ENCODE measurements around the gene SNTB2. TPM values are rescaled to one million over a fixed set of nuclear protein-coding genes. Genes with fewer than 3 reads are reported as not detected.
"Not testable (repeated sequence)": the region's sequence is repeated elsewhere in the genome, so short reads cannot be mapped to it uniquely, and the experiment has no call there.

Gene SNTB2
- total RNA-seq (2021) (30.3 and 33.8 TPM in 2 replicates), Bru-seq, nascent RNA (percentile 74 among the genes with signal in this experiment), BruChase-seq, experiment 1, labeled RNA remaining after a 2-hour chase (percentile 69 among the genes with signal in this experiment), BruChase-seq, experiment 2, labeled RNA remaining after a 6-hour chase (percentile 78 among the genes with signal in this experiment)
- long read RNA-seq, full-length matches to known transcripts = 6 of 9 reads
- long read RNA-seq, partial matches to known transcripts = 1 of 9 reads
- long read RNA-seq, other reads (novel, unspliced or antisense) = 2 of 9 reads

DNA sequence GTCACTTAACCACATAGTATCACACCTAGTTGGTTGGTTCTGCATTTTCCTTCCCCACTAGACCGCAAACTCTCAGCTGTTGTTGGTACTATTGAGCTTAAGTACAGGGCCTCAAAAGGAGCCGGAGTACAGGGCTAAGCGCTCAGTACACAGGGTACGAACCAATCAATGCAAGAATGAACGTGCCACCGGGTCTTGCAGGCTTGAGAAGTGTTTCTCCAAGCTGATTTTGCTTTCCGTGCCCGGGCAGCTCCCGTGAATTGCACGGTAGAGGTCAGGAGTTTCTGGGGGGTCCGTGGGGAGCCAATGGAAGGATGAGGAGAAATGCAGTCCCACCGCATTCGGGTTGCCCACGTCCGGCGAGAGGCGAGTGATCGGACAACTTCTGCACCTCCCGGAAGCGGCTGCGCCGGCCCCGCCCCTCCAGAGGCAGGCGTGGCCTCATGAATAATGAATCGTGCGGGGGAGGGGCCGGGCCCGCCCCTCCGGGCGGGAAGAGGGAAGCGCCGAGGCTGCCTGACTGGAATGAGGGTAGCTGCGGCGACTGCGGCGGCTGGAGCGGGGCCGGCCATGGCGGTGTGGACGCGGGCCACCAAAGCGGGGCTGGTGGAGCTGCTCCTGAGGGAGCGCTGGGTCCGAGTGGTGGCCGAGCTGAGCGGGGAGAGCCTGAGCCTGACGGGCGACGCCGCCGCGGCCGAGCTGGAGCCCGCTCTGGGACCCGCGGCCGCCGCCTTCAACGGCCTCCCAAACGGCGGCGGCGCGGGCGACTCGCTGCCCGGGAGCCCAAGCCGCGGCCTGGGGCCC lies at the start of gene SNTB2:
Gene SNTB2 (plus strand): TSS at position 523 of the 804 bp plus-strand sequence. CDS start 3 bp downstream, at position 526.
- Histone ChIP-seq H3K79me2 (ENCODE audit: low read depth) (peaks cover 32% of the 10 kb centered on the region), H4K20me1 (ENCODE audit: insufficient read depth) (peaks cover 6% of the 10 kb centered on the region; the same call in 1 of the 2 replicates), H3F3A (ENCODE audit: insufficient read depth, low read depth) (peaks cover 30% of the 10 kb centered on the region; the same call in 1 of the 2 replicates), H3K4me2 (peak within 1 kb of the TSS; percentile 89), H3K4me1 (replicated peaks; ENCODE audit: insufficient read depth) (peaks cover 46% of the 10 kb centered on the region), H3K4me3 (peak within 1 kb of the TSS; percentile 68), H3K9me3 (ENCODE audit: insufficient read depth, low read depth) (no peaks in the 10 kb centered on the region; the same call in 1 of the 2 replicates), H3K36me3 (ENCODE audit: low read depth) (no peaks in the 10 kb centered on the region), H3K27me3 (ENCODE audit: insufficient read depth, low read depth) (no peaks in the 10 kb centered on the region), H3K9me2 (ENCODE audit: insufficient read depth) (no peaks in the 10 kb centered on the region), H2AFZ (peak within 1 kb of the TSS; percentile 88), H3K27ac (no peak within 1 kb of the TSS)
- ChIA-PET CTCF (interaction anchor here (0.5 to 0.7 kb wide), 3 partner anchors 36 to 260 kb away, joined by 3 to 5 read pairs (median 4); no protein-coding TSS in a partner anchor), POLR2A (ENCODE audit: unreplicated experiment) (interaction anchor here (0.5 to 0.7 kb wide), 4 partner anchors 18 to 161 kb away, joined by 3 to 4 read pairs (median 4); no protein-coding TSS in a partner anchor)
- TF ChIP-seq, protein P1, sequence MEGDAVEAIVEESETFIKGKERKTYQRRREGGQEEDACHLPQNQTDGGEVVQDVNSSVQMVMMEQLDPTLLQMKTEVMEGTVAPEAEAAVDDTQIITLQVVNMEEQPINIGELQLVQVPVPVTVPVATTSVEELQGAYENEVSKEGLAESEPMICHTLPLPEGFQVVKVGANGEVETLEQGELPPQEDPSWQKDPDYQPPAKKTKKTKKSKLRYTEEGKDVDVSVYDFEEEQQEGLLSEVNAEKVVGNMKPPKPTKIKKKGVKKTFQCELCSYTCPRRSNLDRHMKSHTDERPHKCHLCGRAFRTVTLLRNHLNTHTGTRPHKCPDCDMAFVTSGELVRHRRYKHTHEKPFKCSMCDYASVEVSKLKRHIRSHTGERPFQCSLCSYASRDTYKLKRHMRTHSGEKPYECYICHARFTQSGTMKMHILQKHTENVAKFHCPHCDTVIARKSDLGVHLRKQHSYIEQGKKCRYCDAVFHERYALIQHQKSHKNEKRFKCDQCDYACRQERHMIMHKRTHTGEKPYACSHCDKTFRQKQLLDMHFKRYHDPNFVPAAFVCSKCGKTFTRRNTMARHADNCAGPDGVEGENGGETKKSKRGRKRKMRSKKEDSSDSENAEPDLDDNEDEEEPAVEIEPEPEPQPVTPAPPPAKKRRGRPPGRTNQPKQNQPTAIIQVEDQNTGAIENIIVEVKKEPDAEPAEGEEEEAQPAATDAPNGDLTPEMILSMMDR (conservative IDR thresholded peaks at IDR 0.05) = no peak
- TF ChIP-seq EZH2 (IDR thresholded peaks at IDR 0.05; ENCODE audit: low read depth) = no peak
- intact Hi-C loops (cut with micrococcal nuclease; ENCODE audit: unreplicated experiment) = no loop called here
- BruUV-seq (replicated peaks) = no TSS peak
- DNase-seq = peak; percentile 74 to 91

DNA sequence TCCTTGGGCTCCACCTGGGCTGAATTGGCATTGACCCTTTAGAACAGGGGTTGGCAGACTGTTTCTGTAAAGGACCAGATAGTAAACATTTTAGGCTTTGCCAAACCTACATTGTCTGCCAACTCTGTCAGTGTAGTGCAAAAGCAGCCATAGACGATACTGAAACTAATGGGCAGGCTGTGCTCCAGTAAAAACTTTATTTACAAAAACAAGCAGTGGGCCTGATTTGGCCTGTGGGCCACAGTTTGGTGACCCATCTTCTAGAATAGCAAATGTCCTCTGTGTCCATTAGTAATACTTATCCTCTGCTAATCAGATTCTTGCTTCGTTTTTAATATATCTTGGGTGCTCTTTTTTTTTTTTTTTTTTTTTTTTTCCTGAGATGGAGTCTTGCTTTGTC lies 48.4 kb upstream of the SNTB2 start:
- no TSS peak for BruUV-seq (replicated peaks)
- peaks cover 46% of the 10 kb centered on the region for H3K36me3 ChIP-seq (ENCODE audit: low read depth)

DNA sequence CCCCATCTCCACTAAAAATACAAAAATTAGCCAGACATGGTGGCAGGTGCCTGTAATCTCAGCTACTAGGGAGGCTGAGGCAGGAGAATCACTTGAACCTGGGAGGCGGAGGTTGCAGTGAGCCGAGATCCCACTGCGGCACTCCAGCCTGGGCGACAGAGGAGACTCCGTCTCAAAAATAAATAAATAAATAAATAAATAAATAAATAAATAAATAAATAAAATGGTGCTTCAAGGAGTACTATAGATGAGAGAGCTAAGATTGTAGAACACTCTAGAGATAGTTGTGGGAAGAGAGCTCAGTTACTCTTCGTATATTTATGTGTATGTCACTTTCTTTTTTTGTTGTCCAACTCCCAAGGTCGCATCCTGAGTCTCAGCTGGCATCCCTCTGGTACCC lies 47.5 kb upstream of the SNTB2 start:
- CTCF ChIA-PET; H3F3A ChIP-seq (ENCODE audit: insufficient read depth, low read depth); intact Hi-C loops (cut with micrococcal nuclease; ENCODE audit: unreplicated experiment); H3K9me3 ChIP-seq (ENCODE audit: insufficient read depth, low read depth); H2AFZ ChIP-seq; H3K4me2 ChIP-seq; H3K4me1 ChIP-seq (replicated peaks; ENCODE audit: insufficient read depth); H3K27me3 ChIP-seq (ENCODE audit: insufficient read depth, low read depth); H3K9me2 ChIP-seq (ENCODE audit: insufficient read depth); DNase-seq; H3K27ac ChIP-seq; H3K4me3 ChIP-seq; BruUV-seq (replicated peaks): not testable (repeated sequence)
- POLR2A ChIA-PET (ENCODE audit: unreplicated experiment) = interaction anchor here (0.5 kb wide), 1 partner anchor 836 kb away, joined by 3 read pairs; no protein-coding TSS in a partner anchor
- H4K20me1 ChIP-seq (ENCODE audit: insufficient read depth) = peaks cover 26% of the 10 kb centered on the region
- peaks cover 54% of the 10 kb centered on the region for H3K36me3 ChIP-seq (ENCODE audit: low read depth)
- peaks cover 29% of the 10 kb centered on the region for H3K79me2 ChIP-seq (ENCODE audit: low read depth)

More for the DNA sequence above, 48.4 kb upstream of the SNTB2 start:
- no peak overlapping the region for H3K4me3 ChIP-seq
- H3K27me3 ChIP-seq (ENCODE audit: insufficient read depth, low read depth) = no peaks in the 10 kb centered on the region
- POLR2A ChIA-PET (ENCODE audit: unreplicated experiment) = no interaction called here
- H4K20me1 ChIP-seq (ENCODE audit: insufficient read depth) = peaks cover 35% of the 10 kb centered on the region
- peaks cover 37% of the 10 kb centered on the region for H3K79me2 ChIP-seq (ENCODE audit: low read depth)
- no peaks in the 10 kb centered on the region for H3K9me2 ChIP-seq (ENCODE audit: insufficient read depth)
- H2AFZ ChIP-seq = no peak overlapping the region
- CTCF ChIA-PET = no interaction called here
- DNase-seq = no peak
- H3K4me2 ChIP-seq = no peak overlapping the region
- peaks cover 9% of the 10 kb centered on the region; the same call in 1 of the 2 replicates for H3F3A ChIP-seq (ENCODE audit: insufficient read depth, low read depth)
- TF ChIP-seq, protein P1 (conservative IDR thresholded peaks at IDR 0.05) = no peak
- no peak for TF ChIP-seq EZH2 (IDR thresholded peaks at IDR 0.05; ENCODE audit: low read depth)
- no peak overlapping the region for H3K27ac ChIP-seq
- no peaks in the 10 kb centered on the region for H3K9me3 ChIP-seq (ENCODE audit: insufficient read depth, low read depth)
- H3K4me1 ChIP-seq (replicated peaks; ENCODE audit: insufficient read depth) = peaks cover 7% of the 10 kb centered on the region
- intact Hi-C loops (cut with micrococcal nuclease; ENCODE audit: unreplicated experiment) = no loop called here

All from PC-9 (cell line).